Liver (tissue), 9 donors: ENCODE measurements around the gene PHB1. TPM values are rescaled to one million over a fixed set of nuclear protein-coding genes. Genes with fewer than 3 reads are reported as not detected.

Experiments used
- DNase-seq: peaks from one replicate; pipeline ENCODE4 v3.0.0-alpha.2; 2017; ENCODE audit warnings: low spot score
- H3K27ac ChIP-seq, 2 donors: one replicate each; pipeline ENCODE4 v1.7.0; 2013; ENCODE audit warnings: inconsistent platforms in 2 of 2, low read length in 2 of 2, control low read depth in 1 of 2, low read depth in 1 of 2, mild to moderate bottlenecking in 1 of 2
- H3K27me3 ChIP-seq, 4 donors: one replicate each; pipeline versions ENCODE4 v1.6.1 to v1.7.0; 2013; ENCODE audit warnings: low read length in 3 of 4, inconsistent platforms in 1 of 4, mild to moderate bottlenecking in 1 of 4, moderate library complexity in 1 of 4; ENCODE audit not compliant: control insufficient read depth in 4 of 4, insufficient read depth in 4 of 4
- H3K36me3 ChIP-seq, 4 donors: one replicate each; pipeline versions ENCODE4 v1.6.1 to v1.7.0; 2013; ENCODE audit warnings: low read length in 3 of 4, mild to moderate bottlenecking in 3 of 4, low read depth in 1 of 4, moderate library complexity in 1 of 4; ENCODE audit not compliant: control insufficient read depth in 4 of 4, insufficient read depth in 3 of 4
- H3K4me1 ChIP-seq, 4 donors: one replicate each; pipeline versions ENCODE4 v1.6.1 to v1.7.0; 2013; ENCODE audit warnings: low read length in 3 of 4, mild to moderate bottlenecking in 3 of 4, moderate library complexity in 1 of 4; ENCODE audit not compliant: control insufficient read depth in 4 of 4, insufficient read depth in 4 of 4
- H3K4me3 ChIP-seq, 3 donors: one replicate each; pipeline versions ENCODE4 v1.6.1 to v1.7.0; 2013; ENCODE audit warnings: low read length in 3 of 3, control low read depth in 1 of 3, low read depth in 1 of 3, mild to moderate bottlenecking in 1 of 3
- H3K9ac ChIP-seq, 2 donors: one replicate each; pipeline ENCODE4 v1.7.0; 2013; ENCODE audit warnings: low read length in 2 of 2, mild to moderate bottlenecking in 2 of 2, moderate library complexity in 2 of 2, control low read depth in 1 of 2, low read depth in 1 of 2
- H3K9me3 ChIP-seq, 4 donors: one replicate each; pipeline versions ENCODE4 v1.6.1 to v1.7.0; 2013; ENCODE audit warnings: low read length in 3 of 4; ENCODE audit not compliant: control insufficient read depth in 4 of 4
- ATF3 ChIP-seq: IDR thresholded peaks from 2 replicates; pipeline ENCODE4 v1.6.1; 2016; ENCODE audit warnings: antibody characterized with exemption
- CTCF ChIP-seq: fragments of 150-350 bp; IDR thresholded peaks from 2 replicates; pipeline ENCODE4 v1.5.1; 2017; ENCODE audit warnings: improper control_type of control experiment, low read depth, low read length; ENCODE audit not compliant: missing input control
- EGR1 ChIP-seq, 2 donors: IDR thresholded peaks; 2 replicates each; pipeline ENCODE4 v1.6.1; 2016 to 2018; ENCODE audit warnings: antibody characterized with exemption in 2 of 2, low read depth in 2 of 2
- FOXA1 ChIP-seq: IDR thresholded peaks from 2 replicates; pipeline ENCODE4 v1.6.1; 2016; ENCODE audit warnings: antibody characterized with exemption
- FOXA2 ChIP-seq: IDR thresholded peaks from 2 replicates; pipeline ENCODE4 v1.6.1; 2016; ENCODE audit warnings: antibody characterized with exemption
- GABPA ChIP-seq, 2 donors: IDR thresholded peaks in 1 of 2; conservative IDR thresholded peaks in 1 of 2; 2 replicates each; pipeline ENCODE4 v1.6.1; 2016; ENCODE audit warnings: antibody characterized with exemption in 2 of 2, mild to moderate bottlenecking in 1 of 2, moderate library complexity in 1 of 2
- HNF4A ChIP-seq, 2 donors: conservative IDR thresholded peaks; 2 replicates each; pipeline ENCODE4 v1.6.1; 2016; ENCODE audit warnings: antibody characterized with exemption in 2 of 2, mild to moderate bottlenecking in 2 of 2
- HNF4G ChIP-seq: IDR thresholded peaks from 2 replicates; pipeline ENCODE4 v1.6.1; 2016; ENCODE audit warnings: antibody characterized with exemption
- JUND ChIP-seq, 2 donors: IDR thresholded peaks; 2 replicates each; pipeline ENCODE4 v1.6.1; 2016; ENCODE audit warnings: antibody characterized with exemption in 2 of 2
- MAX ChIP-seq: IDR thresholded peaks from 2 replicates; pipeline ENCODE4 v1.6.1; 2016; ENCODE audit warnings: antibody characterized with exemption
- NR2F2 ChIP-seq: IDR thresholded peaks from 2 replicates; pipeline ENCODE4 v1.6.1; 2016; ENCODE audit warnings: antibody characterized with exemption
- RAD21 ChIP-seq, 2 donors: IDR thresholded peaks; 2 replicates each; pipeline ENCODE4 v1.6.1; 2016; ENCODE audit warnings: antibody characterized with exemption in 2 of 2, mild to moderate bottlenecking in 2 of 2
- RXRA ChIP-seq, 2 donors: IDR thresholded peaks; 2 replicates each; pipeline ENCODE4 v1.6.1; 2017 to 2018; ENCODE audit warnings: antibody characterized with exemption in 2 of 2, mild to moderate bottlenecking in 1 of 2
- SP1 ChIP-seq: IDR thresholded peaks from 2 replicates; pipeline ENCODE4 v1.6.1; 2018; ENCODE audit warnings: antibody characterized with exemption, mild to moderate bottlenecking
- TAF1 ChIP-seq: conservative IDR thresholded peaks from 2 replicates; pipeline ENCODE4 v1.6.1; 2016; ENCODE audit warnings: antibody characterized with exemption, mild to moderate bottlenecking
- YY1 ChIP-seq: IDR thresholded peaks from 2 replicates; pipeline ENCODE4 v1.6.1; 2016; ENCODE audit warnings: antibody characterized with exemption, mild to moderate bottlenecking
- WGBS: extraction: QIAGEN DNeasy Blood & Tissue Kit; methylation state at CpG from one replicate; pipeline ENCODE4 v1.1.7; 2013; 5-methylcytosine and 5-hydroxymethylcytosine counted together
- polyA plus RNA-seq, 2 donors: library from polyadenylated mRNA; stranded (reverse) in 1 of 2; unstranded in 1 of 2; fragments of 200-250 nt in 1 of 2; fragments of >200 nt in 1 of 2; fragmentation: Nextera tagmentation in 1 of 2; extraction: Ambion mirVana in 1 of 2; gene quantifications; one replicate each; pipeline versions ENCODE4 v1.2.1 to v1.2.3, GENCODE V29; 2013 to 2015
- total RNA-seq, 2 donors: library from RNA; depleted of rRNA; stranded (reverse); fragments of >200 nt; gene quantifications; one replicate each; pipeline ENCODE4 v1.2.3, GENCODE V29; 2014
- TF ChIP-seq, protein P1 (sequence below): IDR thresholded peaks from 2 replicates; pipeline ENCODE4 v1.6.1; 2016; ENCODE audit warnings: antibody characterized with exemption, mild to moderate bottlenecking
- TF ChIP-seq, protein P2 (sequence below): IDR thresholded peaks from 2 replicates; pipeline ENCODE4 v1.6.1; 2016; ENCODE audit warnings: antibody characterized with exemption
- donor health status: healthy.
- donor health status: healthy.
- donor health status: healthy.
- donor health status: healthy.
- donor health status: healthy.

Gene PHB1
- total and polyA plus RNA-seq, 4 donors = 52.5 to 149 (median 98.5) TPM

GRCh38 chr17:49414271-49414621 is 436 bp downstream of the PHB1 start:
- Histone ChIP-seq H3K9me3 (no peaks in the 10 kb centered on the region), H3K4me3 (peak overlapping the region; percentile 66 to 96 (median 93)), H3K27ac (peak overlapping the region; percentile 35 to 51), H3K4me1 (peaks cover 0 to 16% (median 13%) of the 10 kb centered on the region in 4 donors), H3K9ac (peak overlapping the region; percentile 44 to 51), H3K27me3 (no peaks in the 10 kb centered on the region), H3K36me3 (peaks cover under 1 to 31% (median 24%) of the 10 kb centered on the region in 4 donors)
- DNase-seq = no peak
- WGBS = 0% methylated on average over 10 of the region's 10 CpGs
- no peak for TF ChIP-seq RXRA (IDR thresholded peaks at IDR 0.05)
- no peak for TF ChIP-seq EGR1 (IDR thresholded peaks at IDR 0.05; ENCODE audit: low read depth in 2 of 2)

- H3K9me3 ChIP-seq = no peaks in the 10 kb centered on the region
- no peak for DNase-seq
- peaks cover 0 to 8% (median 6%) of the 10 kb centered on the region in 4 donors for H3K4me1 ChIP-seq
- H3K9ac ChIP-seq = no peak overlapping the region
- no peak overlapping the region for H3K4me3 ChIP-seq
- no peaks in the 10 kb centered on the region for H3K27me3 ChIP-seq
- TF ChIP-seq TAF1 (no peak), CTCF (no peak), RXRA (IDR thresholded peaks at IDR 0.05) (no peak), JUND (IDR thresholded peaks at IDR 0.05) (no peak), MAX (no peak), FOXA1 (no peak), ATF3 (no peak), GABPA (IDR thresholded peaks at IDR 0.05 in 1 of 2, conservative IDR thresholded peaks at IDR 0.05 in 1 of 2) (no peak), EGR1 (IDR thresholded peaks at IDR 0.05; ENCODE audit: low read depth in 2 of 2) (no peak), FOXA2 (no peak), NR2F2 (no peak), RAD21 (IDR thresholded peaks at IDR 0.05) (no peak), SP1 (no peak), YY1 (no peak), HNF4G (no peak), HNF4A (conservative IDR thresholded peaks at IDR 0.05) (no peak)
- TF ChIP-seq, protein P1, sequence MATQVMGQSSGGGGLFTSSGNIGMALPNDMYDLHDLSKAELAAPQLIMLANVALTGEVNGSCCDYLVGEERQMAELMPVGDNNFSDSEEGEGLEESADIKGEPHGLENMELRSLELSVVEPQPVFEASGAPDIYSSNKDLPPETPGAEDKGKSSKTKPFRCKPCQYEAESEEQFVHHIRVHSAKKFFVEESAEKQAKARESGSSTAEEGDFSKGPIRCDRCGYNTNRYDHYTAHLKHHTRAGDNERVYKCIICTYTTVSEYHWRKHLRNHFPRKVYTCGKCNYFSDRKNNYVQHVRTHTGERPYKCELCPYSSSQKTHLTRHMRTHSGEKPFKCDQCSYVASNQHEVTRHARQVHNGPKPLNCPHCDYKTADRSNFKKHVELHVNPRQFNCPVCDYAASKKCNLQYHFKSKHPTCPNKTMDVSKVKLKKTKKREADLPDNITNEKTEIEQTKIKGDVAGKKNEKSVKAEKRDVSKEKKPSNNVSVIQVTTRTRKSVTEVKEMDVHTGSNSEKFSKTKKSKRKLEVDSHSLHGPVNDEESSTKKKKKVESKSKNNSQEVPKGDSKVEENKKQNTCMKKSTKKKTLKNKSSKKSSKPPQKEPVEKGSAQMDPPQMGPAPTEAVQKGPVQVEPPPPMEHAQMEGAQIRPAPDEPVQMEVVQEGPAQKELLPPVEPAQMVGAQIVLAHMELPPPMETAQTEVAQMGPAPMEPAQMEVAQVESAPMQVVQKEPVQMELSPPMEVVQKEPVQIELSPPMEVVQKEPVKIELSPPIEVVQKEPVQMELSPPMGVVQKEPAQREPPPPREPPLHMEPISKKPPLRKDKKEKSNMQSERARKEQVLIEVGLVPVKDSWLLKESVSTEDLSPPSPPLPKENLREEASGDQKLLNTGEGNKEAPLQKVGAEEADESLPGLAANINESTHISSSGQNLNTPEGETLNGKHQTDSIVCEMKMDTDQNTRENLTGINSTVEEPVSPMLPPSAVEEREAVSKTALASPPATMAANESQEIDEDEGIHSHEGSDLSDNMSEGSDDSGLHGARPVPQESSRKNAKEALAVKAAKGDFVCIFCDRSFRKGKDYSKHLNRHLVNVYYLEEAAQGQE = no peak
- TF ChIP-seq, protein P2, sequence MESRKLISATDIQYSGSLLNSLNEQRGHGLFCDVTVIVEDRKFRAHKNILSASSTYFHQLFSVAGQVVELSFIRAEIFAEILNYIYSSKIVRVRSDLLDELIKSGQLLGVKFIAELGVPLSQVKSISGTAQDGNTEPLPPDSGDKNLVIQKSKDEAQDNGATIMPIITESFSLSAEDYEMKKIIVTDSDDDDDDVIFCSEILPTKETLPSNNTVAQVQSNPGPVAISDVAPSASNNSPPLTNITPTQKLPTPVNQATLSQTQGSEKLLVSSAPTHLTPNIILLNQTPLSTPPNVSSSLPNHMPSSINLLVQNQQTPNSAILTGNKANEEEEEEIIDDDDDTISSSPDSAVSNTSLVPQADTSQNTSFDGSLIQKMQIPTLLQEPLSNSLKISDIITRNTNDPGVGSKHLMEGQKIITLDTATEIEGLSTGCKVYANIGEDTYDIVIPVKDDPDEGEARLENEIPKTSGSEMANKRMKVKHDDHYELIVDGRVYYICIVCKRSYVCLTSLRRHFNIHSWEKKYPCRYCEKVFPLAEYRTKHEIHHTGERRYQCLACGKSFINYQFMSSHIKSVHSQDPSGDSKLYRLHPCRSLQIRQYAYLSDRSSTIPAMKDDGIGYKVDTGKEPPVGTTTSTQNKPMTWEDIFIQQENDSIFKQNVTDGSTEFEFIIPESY = no peak
- 87% methylated on average over 14 of the region's 14 CpGs for WGBS
- peaks cover 19 to 78% (median 65%) of the 10 kb centered on the region in 4 donors for H3K36me3 ChIP-seq
- no peak overlapping the region for H3K27ac ChIP-seq
Measured at GRCh38 chr17:49409066-49409465, 5.6 kb downstream of the PHB1 start.
